Lung microvascular endothelial cell (primary cell): ENCODE measurements around the gene ART4. TPM values are rescaled to one million over a fixed set of nuclear protein-coding genes. Genes with fewer than 3 reads are reported as not detected.

Source experiments
- DNase-seq, 2 donors: peaks; one replicate each; pipeline versions ENCODE4 v3.0.0 to v3.0.0-alpha.2; 2010; ENCODE audit warnings: low read depth in 2 of 2
- total RNA-seq: library from RNA; depleted of rRNA; stranded (reverse); fragments of >200 nt; gene quantifications from 2 replicates; pipeline ENCODE4 v1.2.1, GENCODE V29; 2014

ART4 gene, protein sequence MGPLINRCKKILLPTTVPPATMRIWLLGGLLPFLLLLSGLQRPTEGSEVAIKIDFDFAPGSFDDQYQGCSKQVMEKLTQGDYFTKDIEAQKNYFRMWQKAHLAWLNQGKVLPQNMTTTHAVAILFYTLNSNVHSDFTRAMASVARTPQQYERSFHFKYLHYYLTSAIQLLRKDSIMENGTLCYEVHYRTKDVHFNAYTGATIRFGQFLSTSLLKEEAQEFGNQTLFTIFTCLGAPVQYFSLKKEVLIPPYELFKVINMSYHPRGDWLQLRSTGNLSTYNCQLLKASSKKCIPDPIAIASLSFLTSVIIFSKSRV
- total RNA-seq = 62.5 and 121 TPM in 2 replicates

DNA sequence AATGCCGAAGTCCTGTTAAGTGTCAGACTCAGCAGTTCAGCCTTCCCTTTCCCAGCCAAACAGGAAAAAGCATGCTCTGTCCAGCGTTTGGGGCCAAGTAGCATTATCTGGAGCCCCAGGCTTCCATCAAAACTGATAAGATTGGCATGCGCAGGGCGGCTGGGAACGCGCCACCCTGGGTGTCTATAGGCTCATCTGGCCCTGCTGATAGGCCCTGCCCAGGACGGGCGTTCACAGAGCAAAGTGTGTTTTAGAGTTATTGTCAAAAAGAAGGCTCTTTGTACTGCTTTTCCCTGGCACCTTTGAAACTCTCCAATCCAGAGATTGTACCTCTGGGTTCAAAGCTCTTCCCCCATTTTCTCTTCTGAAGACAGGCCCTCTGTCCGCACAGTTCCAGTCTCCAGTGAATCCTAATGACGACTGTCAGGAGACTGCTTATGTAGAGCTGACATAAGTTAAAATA, at the start of gene ART4:
Gene ART4, minus strand, starts transcription at position 102 of the 463 bp plus-strand sequence. CDS start 413 bp downstream, outside the sequence.
- peak; percentile 87 to 96 for DNase-seq

DNA sequence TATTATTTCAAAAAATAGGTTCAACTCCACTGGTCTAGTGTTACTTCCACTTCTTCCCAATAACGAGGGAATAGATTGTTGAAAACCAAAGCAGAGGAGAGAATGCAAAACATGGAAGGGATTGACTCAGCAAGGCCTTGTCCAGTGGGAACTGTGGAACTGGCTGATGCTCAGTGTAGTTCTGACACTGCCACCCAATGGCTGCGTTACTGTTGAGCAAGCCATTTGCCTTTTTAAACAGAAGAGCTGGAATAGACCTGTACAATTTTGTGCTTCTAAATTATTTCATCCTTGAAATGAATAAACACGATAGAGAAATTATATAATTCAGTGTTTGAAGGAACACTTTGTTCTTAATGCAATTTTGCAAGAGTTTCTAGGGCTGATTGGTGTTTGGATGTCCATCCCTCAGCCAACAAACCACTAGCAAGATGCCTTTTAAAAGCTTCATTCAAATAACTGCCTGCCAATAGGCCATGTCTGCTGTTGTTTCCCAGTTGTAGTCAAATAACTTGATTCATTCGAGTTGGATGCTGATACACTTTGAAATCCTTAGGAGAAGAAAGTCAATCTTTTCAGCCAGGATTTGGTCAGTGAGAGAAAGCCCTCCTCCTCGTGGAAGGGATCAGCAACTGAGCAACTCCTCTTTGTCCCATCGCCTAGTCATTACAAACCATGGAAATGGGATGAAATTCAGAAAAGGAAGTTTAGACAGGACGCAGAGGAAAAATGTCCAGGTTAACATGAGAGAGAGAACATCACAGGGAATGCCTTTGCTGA, 49.6 kb upstream of the ART4 start:
- DNase-seq = peak; percentile 36 to 45

DNA sequence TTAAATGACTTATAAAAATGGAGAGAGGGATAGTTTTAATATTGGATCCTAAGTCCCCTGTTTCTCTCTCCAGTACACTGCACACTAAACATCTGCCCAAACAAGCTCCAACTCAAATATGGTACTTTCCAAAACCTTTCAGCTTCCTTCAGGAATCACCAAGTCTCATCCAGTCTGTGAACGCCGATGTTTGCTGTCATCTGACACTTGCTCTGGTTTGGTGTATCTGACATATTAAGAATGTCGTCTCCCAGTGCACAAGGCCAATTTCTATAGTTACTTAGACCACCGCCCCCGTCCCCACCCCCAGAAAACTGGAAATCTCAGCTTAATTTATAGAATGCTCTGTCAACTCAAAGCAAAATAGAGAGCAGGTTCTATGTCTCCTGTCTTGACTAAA, 47.4 kb upstream of the ART4 start:
- no peak for DNase-seq

DNA sequence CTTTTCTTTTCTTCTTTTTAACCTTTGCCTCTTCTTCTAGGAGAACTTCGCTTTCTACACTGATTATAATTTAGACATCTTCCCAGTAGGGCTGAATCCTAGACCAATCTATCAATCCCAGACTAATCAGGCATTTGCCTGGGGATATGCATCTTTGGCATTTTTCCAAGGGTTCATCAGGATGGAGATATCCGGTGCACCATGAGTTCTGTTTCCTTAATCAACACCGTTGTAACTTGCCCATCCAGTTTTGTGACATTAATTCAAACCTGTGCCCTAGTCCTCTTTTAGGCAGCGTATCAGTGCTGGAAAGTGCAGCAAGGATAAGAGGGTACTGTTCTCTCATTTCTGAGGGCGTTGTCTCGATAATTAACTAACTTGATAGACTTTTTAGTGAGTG, 42.9 kb upstream of the ART4 start:
- DNase-seq = peak; percentile 33 to 37

DNA sequence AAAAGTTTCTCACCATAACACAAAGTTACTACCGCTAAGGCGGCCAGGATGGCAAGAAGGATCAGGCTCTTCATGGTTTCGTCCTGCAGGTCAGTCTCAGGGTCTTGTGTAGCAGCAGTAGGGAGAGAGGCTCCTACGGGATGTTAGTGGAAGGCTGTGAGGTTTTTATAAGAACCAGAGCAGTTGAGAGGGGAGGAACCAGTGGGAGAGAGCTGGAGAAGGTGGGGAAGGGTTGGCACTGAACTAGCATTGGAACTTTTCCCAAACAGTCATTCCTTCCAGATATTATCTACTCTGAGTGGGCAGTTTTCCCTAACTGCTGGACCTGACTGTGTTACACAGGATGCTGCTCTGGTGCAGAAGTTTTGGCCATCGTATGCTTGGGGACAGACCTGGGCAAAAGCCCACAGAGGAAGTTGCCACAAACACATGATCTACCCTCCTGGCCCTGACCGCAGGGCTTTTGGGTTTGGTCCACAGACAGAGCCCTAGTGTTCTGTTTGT, 42.4 kb upstream of the ART4 start, which contains the start of gene MGP:
Gene MGP, minus strand, starts transcription at position 137 of the 504 bp plus-strand sequence. Its CDS starts 63 bp downstream, at position 74.
- DNase-seq = peak; percentile 81 to 88

DNA sequence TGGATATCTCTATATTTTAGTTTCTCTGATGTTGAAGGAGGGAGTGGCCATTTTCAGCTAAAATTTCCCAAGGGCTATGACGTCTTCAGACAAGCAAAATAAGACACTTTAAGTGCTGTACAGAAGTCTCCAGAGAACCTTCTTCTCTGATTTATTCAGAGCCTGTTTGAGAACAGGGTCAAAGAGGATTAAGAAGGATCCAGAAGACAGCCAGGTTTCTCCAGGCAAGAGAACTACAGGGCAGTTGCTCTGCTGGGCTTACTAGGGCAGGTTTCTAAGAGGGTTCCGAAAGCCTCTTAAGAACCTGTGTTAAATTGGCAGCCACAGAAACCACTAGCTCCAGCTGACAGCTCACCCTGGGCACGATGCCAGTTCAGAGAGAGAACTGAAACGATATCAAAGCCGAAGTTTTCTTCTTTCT, 41.1 kb upstream of the ART4 start:
- peak; percentile 79 to 94 for DNase-seq

DNA sequence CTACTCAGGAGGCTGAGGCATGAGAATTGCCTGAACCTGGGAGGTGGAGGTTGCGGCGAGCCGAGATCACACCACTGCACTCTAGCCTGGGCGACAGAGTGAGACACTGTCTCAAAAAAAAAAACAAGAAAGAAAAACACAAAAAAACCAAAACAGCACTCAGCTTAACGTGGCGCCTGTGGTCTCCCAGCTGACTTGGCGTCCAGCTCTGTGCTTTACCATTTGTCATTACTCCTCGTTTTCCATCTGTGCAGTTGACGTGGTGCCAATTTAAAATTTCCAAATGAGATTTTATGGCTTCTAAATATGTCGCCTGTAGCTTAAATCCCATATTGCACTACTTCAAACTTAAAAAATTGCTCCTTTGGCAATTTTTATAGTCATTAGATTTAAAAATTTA, 40.4 kb upstream of the ART4 start:
- DNase-seq = peak in 1 of 2 donors; percentile 56

DNA sequence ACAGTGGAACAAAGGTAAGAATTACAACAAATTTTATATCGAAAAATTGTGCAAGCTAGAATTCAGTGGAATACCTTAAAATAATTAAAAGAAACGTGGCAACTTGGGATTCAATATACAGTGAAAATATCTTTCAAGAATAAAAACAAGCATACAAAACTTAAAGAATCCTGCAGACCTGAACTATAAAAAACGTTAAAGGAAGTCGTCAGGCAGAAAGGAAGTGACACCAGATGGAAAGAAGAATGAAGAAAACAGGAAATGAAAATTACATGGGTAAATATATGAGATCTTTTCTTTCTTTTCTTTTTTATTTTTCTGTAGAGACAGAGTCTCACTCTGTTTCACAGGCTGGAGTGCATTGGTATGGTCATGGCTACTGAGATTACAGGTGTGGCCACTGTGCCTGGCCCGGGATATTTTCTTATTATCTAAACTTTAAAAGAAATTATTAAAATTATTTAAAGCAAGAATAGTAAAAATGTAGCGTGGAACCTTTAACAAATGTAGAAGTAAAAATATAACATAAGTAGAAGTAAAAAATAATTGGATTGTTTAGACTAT, 37.6 kb upstream of the ART4 start:
- DNase-seq = peak in 1 of 2 donors; percentile 23

DNA sequence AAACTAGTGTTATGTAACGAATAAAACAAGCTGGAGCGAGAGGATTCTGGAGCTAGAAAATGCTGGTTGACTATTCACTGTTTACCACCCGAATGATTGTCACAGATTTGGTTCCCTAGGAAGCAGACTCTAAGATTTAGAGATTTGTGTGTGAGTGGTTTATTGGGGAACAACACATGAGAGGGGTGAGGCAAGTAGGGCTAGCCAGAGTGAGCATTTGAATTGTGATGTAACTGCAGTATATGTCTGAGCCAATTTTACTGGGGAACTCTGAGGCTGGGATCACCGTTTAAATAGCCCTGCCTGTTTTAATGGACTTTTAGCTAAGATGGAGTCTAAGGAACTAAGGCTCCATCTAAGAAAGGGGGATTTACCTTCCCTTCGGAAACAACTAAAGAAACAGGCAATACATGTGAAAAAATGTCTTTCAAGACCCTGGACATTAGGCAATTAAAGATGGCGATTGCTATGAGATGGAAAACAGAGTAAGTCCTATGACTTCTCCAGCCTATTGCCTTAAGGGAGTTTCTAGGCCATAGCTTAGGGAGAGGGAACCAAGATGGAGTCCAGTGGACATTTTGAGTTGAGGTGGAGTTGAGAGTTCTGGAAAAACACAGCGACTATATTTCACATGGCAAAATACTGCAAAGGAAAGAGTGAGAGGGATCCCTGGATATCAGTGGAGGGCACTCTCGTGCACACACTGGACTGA, 36.1 kb upstream of the ART4 start:
- DNase-seq = no peak

DNA sequence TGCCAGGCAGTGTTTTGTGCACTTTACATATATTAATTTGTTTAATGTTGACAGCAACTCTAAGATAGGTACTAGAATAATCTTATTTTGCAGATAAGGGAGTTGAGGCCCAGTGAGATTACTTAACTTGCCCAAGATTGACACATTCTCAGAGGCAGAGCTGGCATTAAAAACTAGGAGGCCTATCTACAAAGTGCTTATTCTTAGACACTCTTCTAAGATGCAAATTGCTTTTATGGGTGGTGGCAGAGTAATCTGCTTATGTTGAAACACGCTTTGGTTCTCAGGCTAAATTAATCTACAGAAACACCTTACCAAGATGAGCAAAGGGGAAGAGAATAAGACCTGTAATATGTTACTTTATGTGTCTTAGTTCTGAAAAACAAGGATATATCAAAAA, 35.2 kb upstream of the ART4 start:
- no peak for DNase-seq

DNA sequence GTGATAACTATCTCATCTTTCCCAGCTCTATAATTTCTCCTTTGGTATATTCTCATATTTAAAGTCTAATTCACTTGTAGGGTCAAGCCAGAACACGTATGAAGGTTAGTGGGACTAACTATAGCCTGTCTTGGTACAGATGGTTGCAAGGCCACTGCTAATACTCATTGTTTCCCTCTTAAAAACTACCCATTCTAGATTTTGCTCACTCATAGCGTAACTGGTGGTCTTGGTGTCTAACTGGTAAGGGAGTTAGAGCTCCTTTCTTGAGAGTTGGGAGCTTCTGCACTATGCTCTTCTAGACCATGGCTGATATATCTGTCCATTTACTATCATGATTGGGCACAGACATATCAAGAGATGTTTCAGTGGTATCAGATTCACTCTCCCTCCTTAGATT, 33.5 kb upstream of the ART4 start:
- DNase-seq = no peak

DNA sequence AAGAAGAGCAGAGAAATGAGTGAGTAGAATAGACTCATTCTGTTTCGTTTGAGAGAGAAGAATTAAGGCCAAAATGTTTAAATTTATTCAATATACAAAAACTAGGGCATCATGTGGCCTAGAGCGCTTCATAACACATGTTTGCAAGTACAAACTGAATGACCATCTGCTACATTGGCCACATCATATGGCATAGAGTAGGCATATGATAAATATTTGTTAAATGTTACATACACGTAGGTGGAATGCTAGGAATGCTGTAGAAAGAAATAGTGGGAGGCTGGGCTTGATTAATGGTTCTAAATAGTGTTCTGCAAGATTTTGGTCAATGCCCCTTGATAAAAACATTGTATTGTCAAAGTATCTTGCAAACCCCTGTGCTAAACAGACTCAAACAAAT, 31.6 kb upstream of the ART4 start:
- no peak for DNase-seq

DNA sequence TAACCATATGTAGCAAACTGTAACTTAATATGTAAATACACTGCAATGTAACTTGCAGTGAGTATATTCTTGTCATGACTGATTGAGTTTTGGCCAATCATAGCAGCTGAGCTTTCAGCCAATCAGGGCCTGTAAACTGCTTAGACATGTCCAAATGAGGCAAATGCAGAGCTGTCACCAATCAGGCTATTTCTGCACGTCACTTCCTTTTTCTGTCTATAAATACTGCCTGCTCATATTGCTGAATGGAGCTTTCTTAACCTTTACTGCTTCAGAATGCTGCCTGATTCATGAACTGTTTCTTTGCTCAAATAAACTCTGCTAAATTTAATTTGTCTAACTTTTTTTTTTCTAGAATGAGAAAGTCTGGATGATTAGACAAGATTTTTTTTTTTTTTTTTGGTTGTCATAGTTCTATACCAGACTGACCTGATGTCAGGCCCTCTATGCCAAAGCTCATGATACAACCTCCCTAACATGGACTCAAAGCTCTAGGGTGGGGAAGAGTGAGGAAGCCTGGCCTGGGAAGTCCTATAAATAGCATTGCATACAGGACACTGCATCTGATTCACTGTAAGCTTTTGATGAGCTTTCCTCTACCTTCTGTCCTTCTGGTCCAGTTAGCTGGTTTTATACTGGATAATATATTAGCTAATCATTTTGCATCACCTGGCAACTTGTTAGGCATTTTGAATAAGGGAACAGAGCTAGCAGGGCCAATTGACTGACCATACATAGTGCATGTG, 30.3 kb upstream of the ART4 start:
- DNase-seq = no peak

DNA sequence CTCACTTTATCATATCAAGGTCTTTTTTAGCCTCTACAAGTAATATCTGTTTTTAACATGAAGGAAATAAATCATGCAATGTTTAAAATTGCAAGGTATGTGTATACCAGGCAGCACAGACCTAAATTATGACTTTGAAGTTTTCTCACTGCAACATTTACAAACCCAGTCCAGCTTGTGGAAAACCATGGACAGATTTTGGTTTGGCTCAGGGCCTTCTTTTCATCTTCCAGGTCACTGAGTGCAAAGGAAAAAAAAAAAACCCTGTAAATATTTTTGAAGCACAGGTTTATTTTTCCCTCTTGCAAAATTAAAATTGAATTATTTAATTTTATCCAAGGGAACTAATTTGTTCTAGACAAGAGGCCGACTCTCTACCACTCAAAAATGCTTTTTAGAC, 28.6 kb upstream of the ART4 start:
- DNase-seq = no peak

DNA sequence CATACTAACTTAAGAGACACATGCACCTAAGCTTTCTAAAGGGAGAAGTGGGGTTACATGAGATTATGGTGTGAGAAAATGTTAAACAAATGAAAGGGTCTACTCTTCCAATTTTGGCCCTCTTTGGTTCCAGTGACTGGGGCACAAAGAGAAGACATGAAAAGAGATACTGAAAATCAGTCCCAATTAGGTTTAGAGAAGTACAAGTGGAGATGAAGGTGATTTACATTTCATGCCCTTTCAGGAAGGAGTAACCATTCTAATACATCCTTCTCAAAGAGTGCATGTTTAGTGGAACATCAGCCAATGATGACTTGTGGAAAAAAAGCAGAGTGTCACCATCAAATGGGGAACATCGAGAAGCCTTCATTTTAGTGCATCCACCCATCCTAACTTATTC, 27.9 kb upstream of the ART4 start:
- DNase-seq = no peak

DNA sequence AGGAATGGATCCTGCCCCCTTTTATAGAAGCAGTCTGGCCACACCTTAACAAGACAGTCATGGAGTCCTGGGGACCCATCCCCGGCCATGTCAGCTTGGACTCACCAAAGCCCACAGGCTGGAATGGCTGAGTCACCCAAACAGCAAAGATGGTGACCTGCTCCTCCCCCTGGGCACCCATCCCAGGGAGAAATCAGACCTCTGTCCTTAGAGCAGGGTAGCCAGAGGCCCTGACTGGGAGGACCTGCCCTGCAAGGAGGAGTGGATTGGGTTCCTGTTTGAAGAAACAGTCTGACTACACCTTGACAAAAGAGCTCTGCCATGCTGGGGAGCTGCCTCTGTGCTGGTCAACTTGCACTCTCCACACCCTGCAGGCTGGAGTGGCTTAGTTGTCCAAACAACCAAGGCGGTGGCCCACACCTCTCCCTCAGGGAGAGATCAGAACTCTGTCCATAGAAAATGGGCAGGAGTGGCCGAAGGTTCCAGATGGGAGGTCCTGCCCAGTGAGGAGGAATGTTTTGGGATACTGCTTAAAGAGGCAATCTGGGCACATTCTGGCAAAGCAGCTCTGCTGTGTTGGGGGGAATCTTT, 25.7 kb upstream of the ART4 start:
- DNase-seq = no peak

DNA sequence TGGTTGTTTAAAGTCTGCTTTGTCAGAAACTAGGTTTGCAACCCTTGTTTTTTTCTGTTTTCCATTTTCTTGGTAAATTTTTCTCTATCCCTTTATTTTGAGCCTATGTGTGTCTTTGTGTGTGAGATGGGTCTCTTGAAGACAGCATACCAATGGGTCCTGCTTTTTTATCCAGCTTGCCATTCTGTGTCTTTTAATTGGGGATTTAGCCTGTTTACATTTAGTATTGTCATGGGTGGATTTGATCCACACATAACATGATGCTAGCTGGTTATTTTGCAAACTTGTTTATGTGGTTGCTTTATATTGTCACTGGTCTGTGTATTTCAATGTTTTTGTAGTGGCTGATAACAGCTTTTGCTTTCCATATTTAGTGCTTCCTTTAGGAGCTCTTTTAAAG, 17.2 kb upstream of the ART4 start:
- no peak for DNase-seq

DNA sequence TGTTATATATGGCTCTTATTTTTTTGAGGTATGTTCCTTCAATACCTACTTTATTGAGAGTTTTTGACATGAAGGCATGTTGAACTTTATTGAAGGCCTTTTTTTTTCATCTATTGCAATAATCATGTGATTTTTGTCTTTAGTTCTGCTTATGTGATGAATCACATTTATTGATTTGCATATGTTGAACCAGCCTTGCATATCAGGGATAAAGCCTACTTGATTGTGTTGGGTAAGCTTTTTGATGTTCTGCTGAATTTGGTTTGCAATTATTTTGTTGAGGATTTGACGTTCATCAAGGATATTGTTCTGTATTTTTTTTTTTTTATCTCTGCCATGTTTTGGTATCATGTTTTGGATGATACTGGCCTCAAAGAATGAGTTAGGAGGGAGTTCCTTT, 15.2 kb upstream of the ART4 start:
- DNase-seq = no peak

DNA sequence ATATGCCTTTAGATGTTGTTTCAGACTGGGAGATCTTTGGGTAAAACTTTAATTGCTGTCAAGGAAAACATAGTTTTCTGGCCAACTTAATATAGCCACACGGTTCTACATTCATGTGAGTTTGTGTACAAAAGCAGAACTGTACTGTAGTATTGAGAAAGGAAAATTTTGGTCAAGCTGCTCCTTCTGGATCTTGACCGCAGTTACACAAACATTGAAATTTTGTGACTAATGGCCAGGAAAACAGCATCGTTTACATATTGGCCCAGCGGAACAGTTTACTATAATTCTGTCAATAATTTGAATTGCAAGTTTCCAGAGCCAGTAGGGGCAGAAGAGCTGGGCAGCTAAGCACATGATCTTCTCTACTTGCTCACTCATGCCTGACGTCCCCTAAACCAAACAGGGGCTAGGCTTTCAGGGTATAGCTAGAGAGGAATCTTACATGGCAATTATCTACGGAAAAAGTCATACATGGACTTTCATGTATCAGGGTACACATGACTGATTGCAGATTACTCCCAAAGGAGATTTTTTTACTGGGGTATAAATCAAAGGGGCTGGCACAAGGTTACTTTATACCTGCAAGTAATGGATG, 11.4 kb upstream of the ART4 start:
- no peak for DNase-seq

DNA sequence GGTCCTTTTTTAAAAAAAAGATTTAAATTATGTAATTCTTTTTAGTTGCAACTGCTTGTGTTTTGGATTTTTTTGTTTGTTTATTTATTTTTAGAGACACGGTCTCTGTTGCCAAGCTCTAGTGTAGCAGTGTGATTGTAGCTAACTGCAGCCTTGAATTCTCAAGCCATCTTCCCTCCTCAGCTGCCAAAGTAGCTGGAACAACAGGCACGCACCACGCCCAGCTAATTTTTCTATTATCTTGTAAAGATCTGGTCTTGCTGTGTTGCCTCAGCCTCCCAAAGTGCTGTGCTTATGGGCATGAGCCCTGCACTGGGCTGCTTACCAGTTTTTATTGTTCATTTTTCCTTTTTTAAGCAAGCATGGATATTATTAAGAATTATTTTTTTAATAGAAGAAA, 10.6 kb upstream of the ART4 start:
- DNase-seq = no peak
